Fibroblast of skin of left biceps (primary cell): ENCODE measurements around the gene MYH13.
"Not testable (repeated sequence)": the region's sequence is repeated elsewhere in the genome, so short reads cannot be mapped to it uniquely, and the experiment has no call there.

Experiments used
- DNase-seq, 2 experiments: peaks; one replicate each; pipeline ENCODE4 v3.0.0-alpha.2; 2013; ENCODE audit warnings: low read depth in 2 of 2

The MYH13 gene

DNA sequence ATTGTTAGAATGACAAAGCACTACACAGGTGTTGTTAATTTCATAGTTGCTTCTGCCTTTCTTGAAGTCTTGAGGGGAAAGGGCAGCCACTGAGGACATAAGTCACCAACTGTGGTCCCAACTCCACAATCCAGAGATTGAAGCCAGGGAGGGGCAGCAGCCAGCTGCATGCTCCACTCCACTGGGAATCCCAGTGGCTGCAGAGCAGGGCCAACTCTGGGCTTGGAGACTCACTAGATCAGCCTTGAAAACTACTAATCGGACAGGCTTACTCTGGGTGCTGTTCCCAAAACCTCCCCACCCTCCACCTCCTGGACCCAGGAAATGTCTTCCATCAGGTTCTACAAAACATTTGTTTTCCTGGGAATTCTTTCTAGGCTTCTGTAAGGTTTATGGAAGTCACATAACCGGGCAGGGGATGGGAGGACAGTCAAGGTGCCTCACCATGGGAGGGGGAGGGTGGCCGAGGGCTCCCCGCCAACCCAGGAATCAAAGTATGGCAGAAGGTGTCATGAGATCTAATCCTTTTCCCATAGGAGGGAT lies 68.0 kb downstream of the MYH13 start:
- DNase-seq, result no peak

DNA sequence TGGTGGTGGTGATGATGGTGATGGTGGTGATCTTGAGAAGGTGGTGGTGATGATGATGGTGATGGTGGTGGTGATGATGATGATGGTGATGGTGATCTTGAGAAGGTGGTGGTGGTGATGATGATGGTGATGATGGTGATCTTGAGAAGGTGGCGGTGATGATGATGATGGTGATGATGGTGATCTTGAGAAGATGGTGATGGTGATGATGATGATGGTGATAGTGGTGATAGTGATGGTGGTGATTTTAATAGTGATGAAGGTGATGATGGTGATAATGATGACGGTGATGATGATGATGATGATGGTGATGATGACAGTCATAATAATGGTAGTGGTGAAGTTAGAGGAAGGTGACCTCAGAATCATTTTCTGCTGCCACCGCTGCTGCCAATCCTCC lies 75.1 kb downstream of the MYH13 start:
- no peak for DNase-seq

GRCh38 chr17:10295728-10296343 lies 77.0 kb downstream of the MYH13 start:
- peak; percentile 32 to 38 for DNase-seq

DNA sequence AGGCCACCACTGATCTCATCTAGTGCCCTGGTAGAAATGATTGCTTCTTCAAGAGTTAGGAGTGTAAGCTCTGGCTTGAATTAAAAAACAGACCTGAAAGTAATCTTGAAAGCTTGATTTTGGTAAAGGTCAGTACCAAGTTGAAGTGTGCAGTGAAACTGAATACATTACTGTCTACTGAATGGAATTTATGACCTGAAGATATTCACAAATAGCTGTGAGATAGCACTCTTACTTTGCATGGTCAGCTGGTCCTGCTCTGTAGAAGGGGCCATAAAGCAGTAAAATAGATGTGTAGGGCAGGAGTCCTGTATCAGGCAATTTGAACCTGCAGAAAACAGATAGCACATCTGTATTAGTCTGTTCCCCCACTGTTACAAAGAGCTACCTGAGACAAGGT lies 78.6 kb downstream of the MYH13 start:
- no peak for DNase-seq

DNA sequence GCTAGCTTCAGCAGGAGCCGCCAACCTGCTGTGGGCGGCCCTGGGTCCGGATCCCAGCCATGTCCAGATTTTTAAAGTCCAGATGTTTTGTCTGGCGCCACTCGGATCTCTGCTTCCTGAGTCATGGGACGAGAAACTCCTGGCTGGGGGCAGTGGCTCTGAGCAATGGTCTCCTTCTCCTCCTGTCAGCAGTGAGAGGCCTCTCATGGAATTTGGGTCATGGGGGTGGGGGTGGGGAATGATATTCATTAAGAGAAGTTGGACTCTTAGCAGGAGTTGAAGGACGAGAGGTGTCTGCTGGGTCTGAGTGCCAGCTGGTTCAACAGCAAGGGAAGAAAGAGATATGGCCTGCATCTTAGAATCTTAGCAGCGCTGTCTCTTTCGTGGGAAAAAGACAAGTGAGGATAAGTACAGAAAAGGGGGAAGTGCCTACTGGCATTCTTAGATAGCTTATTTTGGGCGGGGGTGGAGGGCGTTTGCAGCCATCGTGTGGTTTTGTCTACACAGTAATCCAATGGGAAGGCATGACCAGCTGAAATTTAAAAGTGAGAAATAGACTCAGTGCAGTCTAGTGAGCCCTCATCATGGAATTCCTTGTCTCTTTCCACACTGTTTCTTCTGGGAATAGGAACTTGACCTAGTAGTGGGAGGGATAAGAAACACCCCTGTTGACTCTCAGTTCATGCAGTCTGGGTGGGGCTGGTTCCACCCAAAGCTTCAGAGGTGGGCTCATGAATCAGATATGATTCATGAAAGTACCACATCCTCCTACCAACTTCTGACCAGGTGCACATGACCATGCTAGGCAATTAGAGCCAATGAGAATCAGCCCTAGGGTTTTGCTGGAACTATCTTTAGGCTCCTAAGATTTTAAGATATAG lies 80.5 kb downstream of the MYH13 start:
- DNase-seq, result peak; percentile 41

DNA sequence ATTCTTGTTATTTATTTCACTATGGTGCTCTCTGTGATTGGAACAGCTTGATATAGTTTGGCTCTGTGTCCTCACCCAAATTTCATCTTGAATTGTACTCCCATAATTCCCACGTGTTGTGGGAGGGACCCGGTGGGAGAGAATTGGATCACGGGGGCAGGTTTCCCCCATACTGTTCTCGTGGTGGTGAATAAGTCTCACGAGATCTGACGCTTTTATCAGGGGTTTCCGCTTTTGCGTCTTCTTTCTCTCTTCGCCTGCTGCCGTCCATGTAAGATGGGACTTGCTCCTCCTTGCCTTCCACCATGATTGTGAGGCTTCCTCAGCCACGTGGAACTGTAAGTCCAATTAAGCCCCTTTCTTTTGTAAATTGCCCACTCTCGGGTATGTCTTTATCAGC lies 81.2 kb downstream of the MYH13 start:
- not testable (repeated sequence) for DNase-seq

- DNase-seq, result no peak
Measured at GRCh38 chr17:10290041-10290440, 82.8 kb downstream of the MYH13 start.

GRCh38 chr17:10286324-10286723 lies 86.5 kb downstream of the MYH13 start:
- DNase-seq, result no peak

DNA sequence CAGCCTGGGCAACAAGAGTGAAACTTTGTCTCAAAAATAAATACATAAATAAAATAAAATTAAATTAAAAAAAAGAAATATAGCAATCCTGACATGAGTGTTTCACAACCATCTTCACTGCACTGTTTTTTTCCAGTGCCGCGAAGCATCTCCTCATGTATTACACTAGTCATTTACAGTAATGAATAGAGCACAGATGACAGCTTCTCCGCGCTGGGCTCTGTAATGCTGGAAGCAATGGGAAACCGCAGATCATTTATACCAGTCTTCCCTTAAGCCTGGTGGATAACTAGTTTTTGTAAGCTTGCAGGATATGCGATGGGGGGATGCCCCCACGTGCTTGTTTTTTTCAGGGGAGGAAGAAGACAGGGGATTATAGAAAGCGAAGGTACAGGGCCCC lies 86.9 kb downstream of the MYH13 start:
- no peak for DNase-seq

DNA sequence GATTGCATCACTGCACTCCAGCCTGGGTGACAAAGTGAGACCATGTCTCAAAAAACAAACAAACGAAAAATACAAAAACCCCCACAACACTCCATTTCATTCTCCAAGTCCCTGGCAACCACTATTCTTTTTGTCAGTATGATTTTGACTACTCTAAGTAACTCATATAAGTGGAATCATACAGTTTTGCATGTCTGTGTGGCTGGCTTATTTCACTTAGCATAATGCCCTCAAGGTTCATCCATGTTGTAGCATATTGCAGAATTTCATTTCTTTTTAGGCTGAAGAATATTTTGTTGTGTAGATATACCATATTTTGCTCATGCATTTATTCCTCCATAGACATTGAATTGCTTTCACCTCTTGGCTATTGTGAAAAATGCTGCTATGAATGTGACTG lies 92.7 kb downstream of the MYH13 start:
- no peak for DNase-seq

GRCh38 chr17:10278218-10278617 lies 94.6 kb downstream of the MYH13 start:
- DNase-seq, result no peak

DNA sequence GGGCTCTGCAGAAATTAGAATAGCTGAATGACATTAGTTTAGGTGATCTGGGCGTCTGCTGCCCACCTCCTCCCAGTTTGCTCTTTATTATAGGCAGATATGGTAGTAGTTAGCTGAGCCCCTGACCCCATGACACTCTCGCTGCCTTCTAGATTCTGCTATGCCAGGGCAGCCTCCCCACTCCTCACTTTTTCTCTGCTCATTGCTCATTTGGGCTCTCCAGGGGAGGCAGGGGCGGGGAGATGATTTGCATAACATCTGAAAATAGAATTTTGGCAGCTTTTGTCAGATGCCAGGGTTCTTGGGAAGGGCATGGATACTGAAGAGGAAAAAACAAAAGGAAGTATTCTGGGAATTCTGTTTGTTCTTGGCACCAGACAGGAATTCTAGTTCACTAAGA lies 96.4 kb downstream of the MYH13 start:
- no peak for DNase-seq

DNA sequence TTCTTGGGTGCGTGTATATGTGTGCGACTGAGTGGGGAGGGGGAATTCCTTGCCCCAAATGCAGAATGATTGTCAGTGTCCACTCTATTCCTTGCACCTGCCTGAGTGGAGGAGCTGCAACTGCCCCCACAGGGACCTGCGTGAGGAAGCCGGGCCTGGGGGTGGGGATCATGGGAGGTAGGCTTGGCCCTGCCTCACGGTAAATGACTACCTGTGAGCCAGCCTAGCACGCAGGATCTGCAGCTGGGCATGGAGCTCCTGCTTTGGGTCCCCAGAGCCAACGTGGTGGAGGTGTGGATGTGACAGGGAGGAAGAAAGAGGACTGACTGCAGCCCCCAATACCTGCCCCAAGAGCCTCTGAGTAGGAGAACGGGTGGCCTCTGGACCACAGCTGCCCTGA lies 97.4 kb downstream of the MYH13 start:
- no peak for DNase-seq

GRCh38 chr17:10271106-10271562 lies 101.7 kb downstream of the MYH13 start:
- no peak for DNase-seq

DNA sequence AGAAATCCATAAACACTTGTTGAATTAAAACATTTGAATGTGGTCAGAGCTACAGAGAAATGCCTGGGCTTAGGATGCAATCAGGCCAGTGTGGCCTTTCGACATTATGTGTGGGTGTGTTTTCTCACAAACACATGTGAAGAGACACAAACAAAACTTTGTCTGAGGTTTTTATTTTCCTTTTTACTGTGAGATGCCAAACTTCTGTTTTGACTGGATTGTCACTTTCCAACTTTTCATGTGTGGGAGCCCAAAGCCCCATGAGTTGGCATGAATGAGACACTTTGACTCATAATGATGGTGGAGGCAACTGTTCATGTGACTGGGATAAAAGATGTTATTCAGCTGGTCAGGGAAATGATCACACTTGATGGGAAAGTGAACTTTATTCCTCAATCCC lies 102.5 kb downstream of the MYH13 start:
- no peak for DNase-seq

DNA sequence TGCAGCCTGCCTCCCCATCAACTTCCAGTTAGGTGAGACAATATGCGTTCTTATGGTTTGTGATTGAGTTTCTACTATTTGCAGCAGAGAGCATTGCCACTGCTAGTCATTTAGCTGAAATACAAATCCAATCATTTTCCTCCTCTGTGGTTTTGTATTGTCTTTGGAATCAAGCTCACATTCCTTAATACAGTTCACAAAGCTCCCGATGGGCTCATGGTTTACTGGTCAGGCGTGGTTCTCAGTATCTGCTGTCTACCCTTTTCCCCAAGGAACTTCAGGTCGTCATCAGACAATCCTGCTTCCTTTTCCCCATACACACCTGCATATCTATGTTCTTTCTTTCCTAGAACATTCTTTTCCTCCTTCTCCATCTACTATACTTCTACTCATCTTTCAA lies 104.8 kb downstream of the MYH13 start:
- no peak for DNase-seq

- DNase-seq, result no peak
Measured at GRCh38 chr17:10266296-10266876, 106.4 kb downstream of the MYH13 start.

GRCh38 chr17:10265100-10265810 lies 107.6 kb downstream of the MYH13 start:
- peak; percentile 89 for DNase-seq

DNA sequence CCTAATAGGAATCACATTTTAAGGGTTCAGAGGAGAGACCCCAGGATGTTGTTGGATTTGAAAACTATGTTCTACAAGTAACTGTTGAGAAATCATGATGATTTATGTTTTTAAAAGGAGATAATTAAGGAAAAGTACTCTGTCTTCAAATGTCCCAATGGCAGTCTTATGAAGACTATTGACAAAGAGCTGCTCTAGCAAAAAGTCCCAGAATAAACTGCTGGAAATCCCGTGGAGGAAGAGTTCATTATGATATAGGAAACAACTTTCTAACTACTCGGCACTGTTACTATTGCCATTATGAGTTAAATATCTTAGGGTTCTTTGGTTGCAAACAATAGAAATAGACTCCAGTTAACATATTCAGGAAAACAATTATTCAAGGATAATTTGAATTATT lies 108.8 kb downstream of the MYH13 start:
- no peak for DNase-seq

- DNase-seq, result no peak
Measured at GRCh38 chr17:10262451-10262850, 110.4 kb downstream of the MYH13 start.

DNA sequence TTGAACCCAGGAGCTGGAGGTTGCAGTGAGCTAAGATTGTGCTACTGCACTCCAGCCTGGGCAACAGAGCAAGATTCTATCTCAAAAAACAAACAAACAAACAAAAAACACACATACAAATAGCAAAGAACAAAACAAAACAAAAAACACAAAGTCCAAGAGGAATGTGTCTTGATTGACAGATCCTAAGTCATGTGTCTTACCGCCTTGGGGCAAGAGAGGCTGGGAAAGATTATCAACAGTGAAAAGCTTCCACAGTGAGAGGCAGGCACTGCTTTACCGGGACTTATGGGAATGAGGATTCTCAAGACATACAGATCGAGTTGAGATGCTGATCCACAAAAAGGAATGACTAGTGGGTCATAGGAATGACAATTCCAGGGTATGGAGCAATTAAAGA lies 111.7 kb downstream of the MYH13 start:
- DNase-seq, result no peak
